ENCODE data around the gene HS6ST2.

GRCh38 chrX:132776486-132777210 is 181.8 kb downstream of the HS6ST2 start:
- TF ChIP-seq CTCF (IDR thresholded peaks at IDR 0.05) (no peak), POLR2A (IDR thresholded peaks at IDR 0.05) (no peak), POLR2AphosphoS5 (IDR thresholded peaks at IDR 0.05) (no peak)
